Endodermal cell (in vitro differentiated cells): ENCODE data around the gene TAGLN3. TPM values are rescaled to one million over a fixed set of nuclear protein-coding genes. Genes with fewer than 3 reads are reported as not detected.

ENCODE experiments used
- DNase-seq: peaks from one replicate; pipeline ENCODE4 v3.0.0-alpha.2; 2017
- H3K27ac ChIP-seq: 2 replicates; pipeline ENCODE4 v1.5.1; 2013; ENCODE audit warnings: mild to moderate bottlenecking, low read depth, low read length, moderate library complexity
- H3K27me3 ChIP-seq: 2 replicates; pipeline ENCODE4 v1.6.1; 2013; ENCODE audit warnings: mild to moderate bottlenecking, low read length, moderate library complexity; ENCODE audit not compliant: insufficient read depth, control insufficient read depth, poor library complexity, severe bottlenecking
- H3K36me3 ChIP-seq: 2 replicates; pipeline ENCODE4 v1.7.0; 2013; ENCODE audit warnings: mild to moderate bottlenecking, low read length, moderate library complexity; ENCODE audit not compliant: control insufficient read depth, insufficient read depth
- H3K4me1 ChIP-seq: one replicate; pipeline ENCODE4 v1.7.0; 2013; ENCODE audit warnings: low read length; ENCODE audit not compliant: control insufficient read depth, insufficient read depth
- H3K4me3 ChIP-seq: 2 replicates; pipeline ENCODE4 v1.5.1; 2013; ENCODE audit warnings: mild to moderate bottlenecking, low read length, moderate library complexity
- H3K9ac ChIP-seq: 2 replicates; pipeline ENCODE4 v1.6.1; 2013; ENCODE audit warnings: mild to moderate bottlenecking, low read length, moderate library complexity; ENCODE audit not compliant: poor library complexity, severe bottlenecking; ENCODE audit errors: extremely low read depth
- H3K9me3 ChIP-seq: 2 replicates; pipeline ENCODE4 v1.6.1; 2013; ENCODE audit warnings: mild to moderate bottlenecking, low read length, moderate library complexity; ENCODE audit not compliant: control insufficient read depth
- H3K27ac Mint-ChIP-seq: 2 replicates; pipeline ENCODE4 v1.8.0; 2020; ENCODE audit warnings: mixed read lengths
- H3K27me3 Mint-ChIP-seq: 2 replicates; pipeline ENCODE4 v1.8.0; 2021; ENCODE audit warnings: mild to moderate bottlenecking, mixed read lengths; ENCODE audit not compliant: insufficient read depth
- H3K36me3 Mint-ChIP-seq: 2 replicates; pipeline ENCODE4 v1.8.0; 2020; ENCODE audit warnings: low read depth, mixed read lengths
- H3K4me1 Mint-ChIP-seq: 2 replicates; pipeline ENCODE4 v1.8.0; 2020; ENCODE audit warnings: mixed read lengths
- H3K4me3 Mint-ChIP-seq: 2 replicates; pipeline ENCODE4 v1.8.0; 2020; ENCODE audit warnings: mild to moderate bottlenecking, moderate library complexity, mixed read lengths
- H3K9me3 Mint-ChIP-seq: 2 replicates; pipeline ENCODE4 v1.8.0; 2020; ENCODE audit warnings: mild to moderate bottlenecking, mixed read lengths
- CTCF ChIP-seq: fragments of 200-600 bp; sonication (generic); conservative IDR thresholded peaks from 2 replicates; pipeline ENCODE4 v1.5.0; 2021; ENCODE audit warnings: antibody characterized with exemption, mild to moderate bottlenecking
- WGBS, 2 experiments: methylation state at CpG; one replicate each; pipeline versions ENCODE4 v1.1.5 to v1.1.7; 2013; ENCODE audit warnings: missing lambda C conversion rate in 2 of 2, mixed read lengths in 1 of 2; ENCODE audit not compliant: insufficient coverage in 1 of 2, insufficient read length in 1 of 2; 5-methylcytosine and 5-hydroxymethylcytosine counted together
- total RNA-seq, 2 donors: library from RNA; stranded (reverse); fragmentation: NEBNext Ultra II Directional in 1 of 2; extraction: Animal tissue kit (Norgen Biotek cat#: 25700) in 1 of 2; gene quantifications; 2 replicates in 1 of 2; 3 replicates in 1 of 2; pipeline ENCODE4 v1.2.1, GENCODE V29; 2021

The TAGLN3 gene
- total RNA-seq, 2 donors from 2014 or later: 1.4 to 3.7 TPM

GRCh38 chr3:112013058-112013783 lies 14.5 kb downstream of the TAGLN3 start:
- H3K4me3 ChIP-seq: no peak overlapping the region
- no peaks in the 10 kb centered on the region for H3K9me3 ChIP-seq
- Mint-ChIP-seq H3K36me3 (no peaks in the 10 kb centered on the region), H3K4me3 (no peak overlapping the region), H3K9me3 (no peaks in the 10 kb centered on the region), H3K27me3 (no peaks in the 10 kb centered on the region), H3K27ac (no peak overlapping the region), H3K4me1 (peaks cover 2% of the 10 kb centered on the region)
- no peaks in the 10 kb centered on the region for H3K4me1 ChIP-seq
- WGBS, 2 experiments: 48 to 51% methylated on average over 14 to 18 of the region's 19 CpGs
- peak; percentile 86 for DNase-seq
- no peaks in the 10 kb centered on the region for H3K27me3 ChIP-seq
- H3K27ac ChIP-seq: peak overlapping the region; percentile 67
- H3K36me3 ChIP-seq: no peaks in the 10 kb centered on the region
- TF ChIP-seq CTCF: peak; percentile 85
- H3K9ac ChIP-seq: no peak overlapping the region

- Mint-ChIP-seq H3K4me1 (peaks cover 2% of the 10 kb centered on the region), H3K4me3 (no peak overlapping the region), H3K27ac (no peak overlapping the region), H3K9me3 (no peaks in the 10 kb centered on the region), H3K27me3 (no peaks in the 10 kb centered on the region), H3K36me3 (no peaks in the 10 kb centered on the region)
- no peaks in the 10 kb centered on the region for H3K4me1 ChIP-seq
- TF ChIP-seq CTCF: no peak
- no peak overlapping the region for H3K4me3 ChIP-seq
- H3K36me3 ChIP-seq: no peaks in the 10 kb centered on the region
- H3K27me3 ChIP-seq: no peaks in the 10 kb centered on the region
- H3K9ac ChIP-seq: no peak overlapping the region
- H3K27ac ChIP-seq: no peak overlapping the region
- 80 to 88% methylated on average over 5 of the region's 5 CpGs for WGBS, 2 experiments
- H3K9me3 ChIP-seq: no peaks in the 10 kb centered on the region
- no peak for DNase-seq
These were observed 15.0 kb downstream of the TAGLN3 start for GRCh38 chr3:112013784-112014143.

GRCh38 chr3:112017091-112017490 lies 18.4 kb downstream of the TAGLN3 start:
- no peaks in the 10 kb centered on the region for H3K27me3 ChIP-seq
- Mint-ChIP-seq H3K27ac (no peak overlapping the region), H3K4me1 (peaks cover 5% of the 10 kb centered on the region), H3K4me3 (no peak overlapping the region), H3K36me3 (no peaks in the 10 kb centered on the region), H3K27me3 (no peaks in the 10 kb centered on the region), H3K9me3 (peaks cover 7% of the 10 kb centered on the region)
- no peak overlapping the region for H3K9ac ChIP-seq
- H3K4me1 ChIP-seq: no peaks in the 10 kb centered on the region
- H3K36me3 ChIP-seq: no peaks in the 10 kb centered on the region
- DNase-seq: no peak
- no peak overlapping the region for H3K27ac ChIP-seq
- no peak for TF ChIP-seq CTCF
- H3K4me3 ChIP-seq: no peak overlapping the region
- peaks cover 7% of the 10 kb centered on the region for H3K9me3 ChIP-seq
